SK-N-SH (cell line): Measurements from ENCODE around the gene RUFY2. TPM values are rescaled to one million over a fixed set of nuclear protein-coding genes. Genes with fewer than 3 reads are reported as not detected.
"Not testable (repeated sequence)": the region's sequence is repeated elsewhere in the genome, so short reads cannot be mapped to it uniquely, and the experiment has no call there.

Experiments
- CTCF ChIA-PET: fragments of 300-600, 350-600 bp; formaldehyde crosslinking; extraction: SDS; loops from one replicate; lab custom pipeline; 2021; lab: Yijun Ruan, JAX
- POLR2A ChIA-PET: fragments of 350-600 bp; sonication (Branson Sonifier 250); formaldehyde crosslinking; extraction: SDS; loops from one replicate; lab custom pipeline; 2020; ENCODE audit warnings: antibody characterized with exemption, inconsistent platforms; lab: Yijun Ruan, JAX
- DNase-seq: peaks from one replicate; pipeline ENCODE4 v3.0.0; 2012
- H2AFZ ChIP-seq: fragments of 200-600 bp; sonication (generic); 2 replicates; pipeline ENCODE4 v1.8.1; 2016; ENCODE audit warnings: antibody characterized with exemption, mild to moderate bottlenecking, low read depth
- H3F3A ChIP-seq: fragments of 200-600 bp; sonication (generic); replicated peaks from 2 replicates; pipeline ENCODE3; 2016; ENCODE audit warnings: antibody characterized with exemption, mild to moderate bottlenecking; ENCODE audit not compliant: insufficient read depth
- H3K27ac ChIP-seq, 2 experiments: fragments of 200-500 bp in 1 of 2; fragments of 200-600 bp in 1 of 2; sonication (Bioruptor generic) in 1 of 2; sonication (generic), shearing (Covaris generic) in 1 of 2; 2 replicates each; pipeline versions ENCODE4 v1.5.1 to v1.6.1; 2014 to 2016; ENCODE audit warnings: low read depth in 2 of 2, inconsistent platforms in 1 of 2, low read length in 1 of 2, mild to moderate bottlenecking in 1 of 2, mixed read lengths in 1 of 2
- H3K27me3 ChIP-seq: fragments of 200-600 bp; sonication (generic), shearing (Covaris generic); 2 replicates; pipeline ENCODE4 v1.6.1; 2016; ENCODE audit warnings: mixed run types; ENCODE audit not compliant: insufficient read depth
- H3K36me3 ChIP-seq, 2 experiments: fragments of 200-500 bp in 1 of 2; fragments of 200-600 bp in 1 of 2; sonication (Bioruptor generic) in 1 of 2; sonication (generic) in 1 of 2; replicated peaks in 1 of 2; 2 replicates each; pipeline versions ENCODE3 to v1.5.1; 2014 to 2016; ENCODE audit warnings: low read length in 1 of 2, mild to moderate bottlenecking in 1 of 2; ENCODE audit not compliant: insufficient read depth in 2 of 2, control insufficient read depth in 1 of 2
- H3K4me1 ChIP-seq, 2 experiments: fragments of 200-500 bp in 1 of 2; fragments of 200-600 bp in 1 of 2; sonication (Bioruptor generic) in 1 of 2; sonication (generic), shearing (Covaris generic) in 1 of 2; 2 replicates each; pipeline versions ENCODE4 v1.5.1 to v1.6.1; 2014 to 2016; ENCODE audit warnings: low read depth in 1 of 2, low read length in 1 of 2, mixed run types in 1 of 2; ENCODE audit not compliant: insufficient read depth in 2 of 2, control insufficient read depth in 1 of 2
- H3K4me2 ChIP-seq: fragments of 200-600 bp; sonication (generic), shearing (Covaris generic); 2 replicates; pipeline ENCODE4 v1.6.1; 2017; ENCODE audit warnings: mixed run types
- H3K4me3 ChIP-seq, 2 experiments: fragments of 200-500 bp in 1 of 2; fragments of 200-600 bp in 1 of 2; sonication (Bioruptor generic) in 1 of 2; sonication (generic), shearing (Covaris generic) in 1 of 2; 2 replicates each; pipeline versions ENCODE4 v1.5.1 to v1.8.1; 2014 to 2016; ENCODE audit warnings: low read depth in 2 of 2, inconsistent platforms in 1 of 2, low read length in 1 of 2, mild to moderate bottlenecking in 1 of 2, mixed read lengths in 1 of 2, moderate library complexity in 1 of 2
- H3K79me2 ChIP-seq: fragments of 200-600 bp; sonication (generic); 2 replicates; pipeline ENCODE4 v1.8.1; 2017; ENCODE audit warnings: mild to moderate bottlenecking; ENCODE audit not compliant: insufficient read depth
- H3K9ac ChIP-seq: fragments of 200-600 bp; sonication (generic); 2 replicates; pipeline ENCODE4 v1.6.1; 2017; ENCODE audit warnings: mixed run types
- H3K9me2 ChIP-seq: fragments of 200-600 bp; sonication (generic); 2 replicates; pipeline ENCODE4 v1.6.1; 2017; ENCODE audit warnings: mixed run types
- H3K9me3 ChIP-seq: fragments of 200-600 bp; sonication (generic); 2 replicates; pipeline ENCODE4 v1.6.1; 2017; ENCODE audit warnings: mixed run types, mild to moderate bottlenecking, moderate library complexity
- H4K20me1 ChIP-seq: fragments of 200-600 bp; sonication (generic); 2 replicates; pipeline ENCODE4 v1.6.1; 2017; ENCODE audit warnings: mild to moderate bottlenecking, mixed run types; ENCODE audit not compliant: insufficient read depth
- CTCF ChIP-seq: fragments of 200-600 bp; sonication (generic); IDR thresholded peaks from 2 replicates; pipeline ENCODE4 v1.6.1; 2017; ENCODE audit warnings: antibody characterized with exemption, mild to moderate bottlenecking, moderate library complexity
- FOXJ3 ChIP-seq: sonication (generic); formaldehyde crosslinking; IDR thresholded peaks from 2 replicates; pipeline ENCODE4 v1.5.1; 2020; ENCODE audit warnings: mild to moderate bottlenecking, missing genetic modification reagents
- MXI1 ChIP-seq: IDR thresholded peaks from 2 replicates; pipeline ENCODE4 v1.6.1; 2012; ENCODE audit warnings: mild to moderate bottlenecking, low read depth, low read length, improper control_type of control experiment
- SIN3A ChIP-seq: IDR thresholded peaks from 2 replicates; pipeline ENCODE4 v1.6.1; 2012; ENCODE audit warnings: low read depth, mild to moderate bottlenecking, low read length, moderate library complexity, borderline replicate concordance
- SMC3 ChIP-seq: IDR thresholded peaks from 2 replicates; pipeline ENCODE4 v1.6.1; 2012; ENCODE audit warnings: low read depth, low read length, improper control_type of control experiment
- TAF1 ChIP-seq: IDR thresholded peaks from 2 replicates; pipeline ENCODE4 v1.6.1; 2012; ENCODE audit warnings: low read depth, mild to moderate bottlenecking, low read length, moderate library complexity, borderline replicate concordance
- USF1 ChIP-seq: IDR thresholded peaks from 2 replicates; pipeline ENCODE4 v1.4.0; 2012; ENCODE audit warnings: low read depth, borderline replicate concordance
- WGBS: methylation state at CpG from one replicate; pipeline ENCODE4 v1.1.6; 2017; ENCODE audit warnings: low lambda C conversion rate; 5-methylcytosine and 5-hydroxymethylcytosine counted together
- polyA plus RNA-seq, 3 experiments: library from polyadenylated mRNA; depleted of rRNA; stranded (reverse); fragments of >200 nt; gene quantifications; 2 replicates each; pipeline ENCODE4 v1.2.3, GENCODE V29; 2012

Gene RUFY2
- polyA plus RNA-seq, 1 of the 3 experiments (the other 2 are of a cell fraction), result 6.2 TPM

GRCh38 chr10:68329506-68329861 lies 77.6 kb downstream of the RUFY2 start:
- Histone ChIP-seq H3K9me2 (no peaks in the 10 kb centered on the region), H3K4me2 (peak overlapping the region; percentile 32; the same call in 1 of the 2 replicates), H3K9me3 (no peaks in the 10 kb centered on the region), H3K4me1 (peaks cover 17 to 18% of the 10 kb centered on the region in 2 experiments), H3K4me3 (no peak overlapping the region), H3F3A (peaks cover 40% of the 10 kb centered on the region), H4K20me1 (peaks cover 17% of the 10 kb centered on the region), H3K36me3 (peaks cover 0 to 5% of the 10 kb centered on the region in 2 experiments), H3K27me3 (no peaks in the 10 kb centered on the region), H3K27ac (peak overlapping the region; percentile 81 to 83), H3K79me2 (peaks cover 35% of the 10 kb centered on the region), H3K9ac (no peak overlapping the region), H2AFZ (peak overlapping the region; percentile 9; the same call in 1 of the 2 replicates)
- 100% methylated on average over 1 of the region's 1 CpG for WGBS
- DNase-seq, result no peak
- POLR2A ChIA-PET, result no interaction called here
- CTCF ChIA-PET, result interaction anchor here (0.6 to 1.3 kb wide), 2 partner anchors 19 to 28 kb away, joined by 3 to 4 read pairs; no protein-coding TSS in a partner anchor
- TF ChIP-seq TAF1, result no peak
- TF ChIP-seq FOXJ3 (CRISPR knock-in tag), result no peak
- peak; percentile 6; the same call in 1 of the 2 replicates for TF ChIP-seq SIN3A
- no peak for TF ChIP-seq CTCF

GRCh38 chr10:68327889-68328786 lies 78.9 kb downstream of the RUFY2 start:
- Histone ChIP-seq H3K36me3 (no peaks in the 10 kb centered on the region), H3K4me1 (peaks cover 17 to 18% of the 10 kb centered on the region in 2 experiments), H3K9me2 (no peaks in the 10 kb centered on the region), H3K4me2 (peak overlapping the region; percentile 32; the same call in 1 of the 2 replicates), H3K9ac (peak overlapping the region; percentile 46), H3F3A (peaks cover 34% of the 10 kb centered on the region), H3K27ac (peak overlapping the region; percentile 81 to 83), H4K20me1 (peaks cover 4% of the 10 kb centered on the region), H3K27me3 (no peaks in the 10 kb centered on the region), H3K4me3 (no peak overlapping the region; a peak in 2 of 4 replicates), H3K79me2 (peaks cover 22% of the 10 kb centered on the region), H3K9me3 (no peaks in the 10 kb centered on the region)
- WGBS, result 7% methylated on average over 4 of the region's 4 CpGs
- peak; percentile 68 for DNase-seq
- CTCF ChIA-PET, result interaction anchor here (1.0 to 3.3 kb wide), 3 partner anchors 26 to 172 kb away, joined by 4 to 12 read pairs (median 5); no protein-coding TSS in a partner anchor
- POLR2A ChIA-PET, result no interaction called here
- TF ChIP-seq SMC3, result no peak
- peak; percentile 85 for TF ChIP-seq USF1
- peak; percentile 68; the same call in 1 of the 2 replicates for TF ChIP-seq MXI1
- TF ChIP-seq, all 33 proteins: peak for 2
- H2AFZ ChIP-seq, result peak overlapping the region; percentile 87

GRCh38 chr10:68324396-68324795 lies 82.7 kb downstream of the RUFY2 start:
- H3K4me3 ChIP-seq, H3K27me3 ChIP-seq, H3K27ac ChIP-seq, H2AFZ ChIP-seq, H3K36me3 ChIP-seq, H3K4me2 ChIP-seq, H3K79me2 ChIP-seq, DNase-seq, H3K9ac ChIP-seq, H3K9me3 ChIP-seq, H4K20me1 ChIP-seq, POLR2A ChIA-PET, H3K9me2 ChIP-seq: not testable (repeated sequence)
- WGBS, result 87% methylated on average over 4 of the region's 4 CpGs
- Histone ChIP-seq H3F3A (peaks cover 18% of the 10 kb centered on the region), H3K4me1 (peaks cover 10 to 15% of the 10 kb centered on the region in 2 experiments)
- CTCF ChIA-PET, result interaction anchor here (0.9 to 1.8 kb wide), 2 partner anchors 24 to 112 kb away, joined by 4 to 8 read pairs; no protein-coding TSS in a partner anchor
